ENCODE results near the gene ADORA1.

ADORA1 gene

GRCh38 chr1:203116091-203116820 is 11.3 kb upstream of the ADORA1 start:
- 0 out of 2 replicates have a peak, but pooled peaks cover 11% of the 10 kb centered on the region for H3K27me3 ChIP-seq (replicated peaks; ENCODE audit: insufficient read depth, low read length)
- no peak overlapping the region for H2AFZ ChIP-seq (ENCODE audit: low read length)
- H3K36me3 ChIP-seq (replicated peaks; ENCODE audit: insufficient read depth, low read length) = no peaks in the 10 kb centered on the region
- H3F3A ChIP-seq (ENCODE audit: insufficient read depth, low read length) = no peaks in the 10 kb centered on the region
- no peaks in the 10 kb centered on the region for H3K79me2 ChIP-seq (ENCODE audit: low read length)
- no peak for TF ChIP-seq EZH2 (optimal IDR thresholded peaks at IDR 0.05; ENCODE audit: low read depth, low read length)
- TF ChIP-seq CTCF (IDR thresholded peaks at IDR 0.05; ENCODE audit: low read length) = no peak
- no peak for TF ChIP-seq EZH2phosphoT487 (IDR thresholded peaks at IDR 0.05; ENCODE audit: low read length)
- H3K4me1 ChIP-seq (ENCODE audit: low read length) = no peaks in the 10 kb centered on the region
- H3K9ac ChIP-seq (ENCODE audit: low read length) = no peak overlapping the region
- no peak overlapping the region for H3K27ac ChIP-seq (ENCODE audit: low read length)
- DNase-seq = no peak
- no peak overlapping the region for H3K4me2 ChIP-seq (ENCODE audit: low read depth, low read length)
- H3K9me3 ChIP-seq (replicated peaks; ENCODE audit: insufficient read depth, low read length) = no peaks in the 10 kb centered on the region
- H3K4me3 ChIP-seq (ENCODE audit: low read length) = no peak overlapping the region
- H4K20me1 ChIP-seq (ENCODE audit: insufficient read depth, low read length) = no peaks in the 10 kb centered on the region
- H3K9me2 ChIP-seq (replicated peaks; ENCODE audit: insufficient read depth, low read length) = no peaks in the 10 kb centered on the region

- H3K4me1 ChIP-seq (ENCODE audit: low read length) = no peaks in the 10 kb centered on the region
- TF ChIP-seq EZH2phosphoT487 (IDR thresholded peaks at IDR 0.05; ENCODE audit: low read length) (no peak), CTCF (IDR thresholded peaks at IDR 0.05; ENCODE audit: low read length) (peak; percentile 73)
- DNase-seq = peak; percentile 39
- H3K9ac ChIP-seq (ENCODE audit: low read length) = no peak overlapping the region
- H3K4me3 ChIP-seq (ENCODE audit: low read length) = no peak overlapping the region
- no peaks in the 10 kb centered on the region for H3K79me2 ChIP-seq (ENCODE audit: low read length)
- no peaks in the 10 kb centered on the region for H3K9me3 ChIP-seq (replicated peaks; ENCODE audit: insufficient read depth, low read length)
- H3K27me3 ChIP-seq (replicated peaks; ENCODE audit: insufficient read depth, low read length) = 0 out of 2 replicates have a peak, but pooled peaks cover 11% of the 10 kb centered on the region
- H3K4me2 ChIP-seq (ENCODE audit: low read depth, low read length) = no peak overlapping the region
- H3K27ac ChIP-seq (ENCODE audit: low read length) = no peak overlapping the region
- H4K20me1 ChIP-seq (ENCODE audit: insufficient read depth, low read length) = no peaks in the 10 kb centered on the region
- no peaks in the 10 kb centered on the region for H3F3A ChIP-seq (ENCODE audit: insufficient read depth, low read length)
- no peak overlapping the region; the same call in 1 of the 2 replicates for H2AFZ ChIP-seq (ENCODE audit: low read length)
- no peaks in the 10 kb centered on the region for H3K9me2 ChIP-seq (replicated peaks; ENCODE audit: insufficient read depth, low read length)
- H3K36me3 ChIP-seq (replicated peaks; ENCODE audit: insufficient read depth, low read length) = no peaks in the 10 kb centered on the region
Observed at GRCh38 chr1:203117611-203118575, 9.6 kb upstream of the ADORA1 start.

- DNase-seq = no peak
- no peaks in the 10 kb centered on the region for H3K9me2 ChIP-seq (replicated peaks; ENCODE audit: insufficient read depth, low read length)
- no peaks in the 10 kb centered on the region for H3K36me3 ChIP-seq (replicated peaks; ENCODE audit: insufficient read depth, low read length)
- H4K20me1 ChIP-seq (ENCODE audit: insufficient read depth, low read length) = no peaks in the 10 kb centered on the region
- H3K4me1 ChIP-seq (ENCODE audit: low read length) = no peaks in the 10 kb centered on the region
- no peaks in the 10 kb centered on the region for H3K79me2 ChIP-seq (ENCODE audit: low read length)
- H3K9me3 ChIP-seq (replicated peaks; ENCODE audit: insufficient read depth, low read length) = no peaks in the 10 kb centered on the region
- H3K27me3 ChIP-seq (replicated peaks; ENCODE audit: insufficient read depth, low read length) = peaks cover 24% of the 10 kb centered on the region; the same call in 1 of the 2 replicates
- H3K9ac ChIP-seq (ENCODE audit: low read length) = no peak overlapping the region
- no peak overlapping the region for H3K4me2 ChIP-seq (ENCODE audit: low read depth, low read length)
- no peak overlapping the region for H3K4me3 ChIP-seq (ENCODE audit: low read length)
- H3F3A ChIP-seq (ENCODE audit: insufficient read depth, low read length) = no peaks in the 10 kb centered on the region
- H3K27ac ChIP-seq (ENCODE audit: low read length) = no peak overlapping the region
- TF ChIP-seq CTCF (IDR thresholded peaks at IDR 0.05; ENCODE audit: low read length) (no peak), EZH2 (optimal IDR thresholded peaks at IDR 0.05; ENCODE audit: low read depth, low read length) (no peak), EZH2phosphoT487 (IDR thresholded peaks at IDR 0.05; ENCODE audit: low read length) (no peak)
- no peak overlapping the region for H2AFZ ChIP-seq (ENCODE audit: low read length)
Observed at GRCh38 chr1:203120325-203121153, 7.0 kb upstream of the ADORA1 start.

Data from MM.1S (cell line).